Measurements from ENCODE around the gene PANX2.

PANX2 gene

GRCh38 chr22:50213263-50213662 is 42.7 kb downstream of the PANX2 start:
- no peak for DNase-seq (ENCODE audit: low read depth in 3 of 3)

GRCh38 chr22:50215297-50216054 is 44.9 kb downstream of the PANX2 start:
- no peak for DNase-seq (ENCODE audit: low read depth in 3 of 3)

GRCh38 chr22:50216055-50216683 is 45.6 kb downstream of the PANX2 start:
- no peak for DNase-seq (ENCODE audit: low read depth in 3 of 3)

- no peak for DNase-seq (ENCODE audit: low read depth in 3 of 3)
Measured at GRCh38 chr22:50216684-50217520, 46.4 kb downstream of the PANX2 start.

- no peak for DNase-seq (ENCODE audit: low read depth in 3 of 3)
Measured at GRCh38 chr22:50217543-50218152, 47.1 kb downstream of the PANX2 start.

- DNase-seq (ENCODE audit: low read depth in 3 of 3) = no peak
Measured at GRCh38 chr22:50218153-50218995, 47.8 kb downstream of the PANX2 start.

GRCh38 chr22:50218996-50219727 is 48.6 kb downstream of the PANX2 start:
- DNase-seq (ENCODE audit: low read depth in 3 of 3) = no peak

GRCh38 chr22:50219800-50220602 is 49.5 kb downstream of the PANX2 start:
- DNase-seq (ENCODE audit: low read depth in 3 of 3) = no peak

GRCh38 chr22:50220603-50221409 is 50.3 kb downstream of the PANX2 start:
- DNase-seq (ENCODE audit: low read depth in 3 of 3) = no peak

- DNase-seq (ENCODE audit: low read depth in 3 of 3) = no peak
Measured at GRCh38 chr22:50221410-50222300, 51.1 kb downstream of the PANX2 start.

- no peak for DNase-seq (ENCODE audit: low read depth in 3 of 3)
Measured at GRCh38 chr22:50222508-50222907, 52.0 kb downstream of the PANX2 start.

GRCh38 chr22:50224071-50224470 is 53.5 kb downstream of the PANX2 start:
- no peak for DNase-seq (ENCODE audit: low read depth in 3 of 3)

- DNase-seq (ENCODE audit: low read depth in 3 of 3) = no peak
Measured at GRCh38 chr22:50225200-50225969, 54.9 kb downstream of the PANX2 start.

- DNase-seq (ENCODE audit: low read depth in 3 of 3) = no peak
Measured at GRCh38 chr22:50226063-50226874, 55.7 kb downstream of the PANX2 start.

GRCh38 chr22:50226875-50227165 is 56.3 kb downstream of the PANX2 start:
- no peak for DNase-seq (ENCODE audit: low read depth in 3 of 3)

GRCh38 chr22:50227579-50228215 is 57.2 kb downstream of the PANX2 start:
- DNase-seq (ENCODE audit: low read depth in 3 of 3) = no peak

Measured in stimulated activated CD4-positive, alpha-beta T cell treated with anti-CD3 and anti-CD28 coated beads, TNF-alpha, amount 100 ng/mL, for 4 hours (primary cell).